Measurements from ENCODE around the gene STAT5B.

GRCh38 chr17:42311240-42312034 is 35.2 kb upstream of the STAT5B start:
- TF ChIP-seq CTCF (IDR thresholded peaks at IDR 0.05; ENCODE audit: insufficient read depth, low read length, poor library complexity, severe bottlenecking): no peak
- TF ChIP-seq EZH2phosphoT487 (conservative IDR thresholded peaks at IDR 0.05; ENCODE audit: low read length): no peak
